ENCODE results near the gene IQSEC1.

DNA sequence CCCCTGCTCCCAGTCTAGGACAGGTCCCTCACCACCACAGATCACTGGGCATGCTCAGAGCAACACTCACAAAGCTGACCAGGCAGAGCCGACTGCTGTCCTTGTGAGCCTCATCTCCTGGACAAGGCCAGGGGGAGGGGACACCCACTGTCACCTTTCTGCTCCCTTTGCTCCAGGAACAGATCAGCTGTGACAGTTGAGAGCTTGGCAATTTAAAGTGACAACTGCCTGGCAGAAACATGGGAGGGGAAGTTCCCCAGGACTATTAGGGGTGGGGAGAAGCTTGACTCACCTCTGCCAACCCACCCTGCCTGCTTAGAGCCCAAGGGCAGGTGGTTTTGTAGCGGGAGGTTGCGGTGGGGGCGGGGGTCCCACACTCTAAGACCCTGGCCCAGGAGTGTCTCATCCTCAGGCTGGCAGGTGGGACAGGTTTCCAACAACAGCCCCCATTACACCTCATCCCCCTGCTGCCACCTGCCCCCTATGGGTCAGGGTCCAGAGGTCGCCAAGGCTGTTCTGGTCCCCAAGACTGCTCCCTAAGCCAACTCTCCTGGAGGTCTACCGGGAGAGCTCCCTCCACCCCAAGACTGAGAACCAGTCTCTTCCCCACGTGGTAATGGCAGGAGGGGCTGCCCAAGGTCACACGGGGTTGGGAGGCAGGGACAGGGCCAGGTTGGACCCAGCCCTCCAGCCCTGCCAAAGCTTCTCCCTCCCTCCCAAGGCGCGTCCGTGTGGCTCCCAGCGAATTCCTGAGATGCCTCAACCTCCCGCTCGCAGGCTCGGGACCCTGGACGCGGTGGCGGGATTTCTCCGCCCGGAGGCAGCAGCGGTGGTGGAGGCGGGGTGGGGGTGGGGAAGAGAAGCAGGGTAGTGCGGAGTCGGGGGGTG is 80.4 kb downstream of the IQSEC1 start:
- TF ChIP-seq, protein P1, sequence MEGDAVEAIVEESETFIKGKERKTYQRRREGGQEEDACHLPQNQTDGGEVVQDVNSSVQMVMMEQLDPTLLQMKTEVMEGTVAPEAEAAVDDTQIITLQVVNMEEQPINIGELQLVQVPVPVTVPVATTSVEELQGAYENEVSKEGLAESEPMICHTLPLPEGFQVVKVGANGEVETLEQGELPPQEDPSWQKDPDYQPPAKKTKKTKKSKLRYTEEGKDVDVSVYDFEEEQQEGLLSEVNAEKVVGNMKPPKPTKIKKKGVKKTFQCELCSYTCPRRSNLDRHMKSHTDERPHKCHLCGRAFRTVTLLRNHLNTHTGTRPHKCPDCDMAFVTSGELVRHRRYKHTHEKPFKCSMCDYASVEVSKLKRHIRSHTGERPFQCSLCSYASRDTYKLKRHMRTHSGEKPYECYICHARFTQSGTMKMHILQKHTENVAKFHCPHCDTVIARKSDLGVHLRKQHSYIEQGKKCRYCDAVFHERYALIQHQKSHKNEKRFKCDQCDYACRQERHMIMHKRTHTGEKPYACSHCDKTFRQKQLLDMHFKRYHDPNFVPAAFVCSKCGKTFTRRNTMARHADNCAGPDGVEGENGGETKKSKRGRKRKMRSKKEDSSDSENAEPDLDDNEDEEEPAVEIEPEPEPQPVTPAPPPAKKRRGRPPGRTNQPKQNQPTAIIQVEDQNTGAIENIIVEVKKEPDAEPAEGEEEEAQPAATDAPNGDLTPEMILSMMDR (IDR thresholded peaks at IDR 0.05; ENCODE audit: insufficient read depth, low read depth, low read length), result no peak
- TF ChIP-seq EZH2 (IDR thresholded peaks at IDR 0.05; ENCODE audit: insufficient read depth, low read length), result no peak
